K562 (cell line): ENCODE data around the gene PRODH.
"Not testable (repeated sequence)": the region's sequence is repeated elsewhere in the genome, so short reads cannot be mapped to it uniquely, and the experiment has no call there.

Experiments used
- KDM1A ChIP-seq, 2 experiments: fragments of 450-650 bp; IDR thresholded peaks; 2 replicates each; pipeline ENCODE4 v1.6.1; 2016; ENCODE audit warnings: mild to moderate bottlenecking in 2 of 2
- NFE2L1 ChIP-seq: fragments of 450-650 bp; IDR thresholded peaks from 2 replicates; pipeline ENCODE4 v1.6.1; 2016; ENCODE audit warnings: missing genetic modification characterization, low read depth, mild to moderate bottlenecking, missing compliant biosample characterization, moderate library complexity, borderline replicate concordance
- TCF7L2 ChIP-seq: fragments of 150-350 bp; IDR thresholded peaks from 2 replicates; pipeline ENCODE4 v1.6.1; 2016; ENCODE audit warnings: low read depth, mild to moderate bottlenecking, low read length, moderate library complexity
- ZBTB33 ChIP-seq: sonication (generic); formaldehyde crosslinking; IDR thresholded peaks from 2 replicates; pipeline ENCODE4 v1.8.1; 2023; ENCODE audit warnings: mild to moderate bottlenecking, missing genetic modification reagents
- ZNF740 ChIP-seq, 3 experiments: fragments of 200-800 bp in 1 of 3; sonication (Bioruptor generic) in 1 of 3; sonication (generic) in 1 of 3; formaldehyde crosslinking in 1 of 3; IDR thresholded peaks; 2 replicates each; pipeline versions ENCODE4 v1.6.1 to v1.8.0; 2016 to 2022; ENCODE audit warnings: mild to moderate bottlenecking in 2 of 3, missing compliant biosample characterization in 2 of 3, missing genetic modification characterization in 2 of 3, missing genetic modification reagents in 1 of 3

GRCh38 chr22:18917818-18918217, 18.3 kb downstream of the PRODH start:
- not testable (repeated sequence) for TF ChIP-seq KDM1A (IDR thresholded peaks at IDR 0.05); TCF7L2; ZBTB33 (CRISPR knock-in tag); NFE2L1; ZNF740 (CRISPR knock-in tag; IDR thresholded peaks at IDR 0.05); ZNF740 (tag; IDR thresholded peaks at IDR 0.05)
